H1 (cell line): ENCODE results near the gene LIPG. TPM values are rescaled to one million over a fixed set of nuclear protein-coding genes. Genes with fewer than 3 reads are reported as not detected.

Experiments
- CBX8 ChIP-seq: fragments of 300-800, 300-1000 bp; sonication (generic); IDR thresholded peaks from 2 replicates; pipeline ENCODE4 v1.7.1; 2016; ENCODE audit warnings: low read depth, low read length, borderline replicate concordance
- CEBPB ChIP-seq: IDR thresholded peaks from 2 replicates; pipeline ENCODE4 v1.6.1; 2012; ENCODE audit warnings: low read depth, low read length
- CREB1 ChIP-seq: IDR thresholded peaks from 2 replicates; pipeline ENCODE4 v1.6.1; 2012; ENCODE audit warnings: inconsistent platforms
- CTCF ChIP-seq, 3 experiments: IDR thresholded peaks; 1 replicate in 2 of 3; 2 replicates in 1 of 3; pipeline versions ENCODE4 v1.5.1 to v1.6.1; 2011; ENCODE audit warnings: low read length in 3 of 3, mild to moderate bottlenecking in 3 of 3, inconsistent platforms in 2 of 3, low read depth in 1 of 3, moderate library complexity in 1 of 3; ENCODE audit not compliant: insufficient read depth in 1 of 3; ENCODE audit errors: control extremely low read depth in 1 of 3
- EP300 ChIP-seq, 2 experiments: IDR thresholded peaks; 1 replicate in 1 of 2; 2 replicates in 1 of 2; pipeline ENCODE4 v1.6.1; 2011 to 2012; ENCODE audit warnings: low read depth in 2 of 2, low read length in 2 of 2, mild to moderate bottlenecking in 2 of 2, borderline replicate concordance in 1 of 2, inconsistent platforms in 1 of 2, moderate library complexity in 1 of 2
- JUN ChIP-seq: IDR thresholded peaks from 2 replicates; pipeline ENCODE4 v1.6.1; 2011; ENCODE audit warnings: low read depth, mild to moderate bottlenecking, improper control_type of control experiment, low read length
- MAFK ChIP-seq: IDR thresholded peaks from 2 replicates; pipeline ENCODE4 v1.6.1; 2012; ENCODE audit warnings: low read depth, mild to moderate bottlenecking, improper control_type of control experiment, low read length
- RAD21 ChIP-seq, 2 experiments: IDR thresholded peaks in 1 of 2; conservative IDR thresholded peaks in 1 of 2; 2 replicates each; pipeline ENCODE4 v1.6.1; 2011; ENCODE audit warnings: low read depth in 2 of 2, low read length in 2 of 2, improper control_type of control experiment in 1 of 2, inconsistent platforms in 1 of 2, mild to moderate bottlenecking in 1 of 2, moderate library complexity in 1 of 2
- RFX5 ChIP-seq: IDR thresholded peaks from 2 replicates; pipeline ENCODE4 v1.6.1; 2011; ENCODE audit warnings: low read depth, low read length, improper control_type of control experiment, borderline replicate concordance
- RNF2 ChIP-seq: fragments of 200-900, 300-1000 bp; sonication (generic); IDR thresholded peaks from 2 replicates; pipeline ENCODE4 v1.7.1; 2016; ENCODE audit warnings: borderline replicate concordance, low read depth, mild to moderate bottlenecking, antibody characterized with exemption, low read length; ENCODE audit not compliant: poor library complexity, severe bottlenecking; ENCODE audit errors: missing control alignments
- SIN3A ChIP-seq, 2 experiments: IDR thresholded peaks in 1 of 2; conservative IDR thresholded peaks in 1 of 2; 2 replicates each; pipeline ENCODE4 v1.6.1; 2011 to 2012; ENCODE audit warnings: low read length in 2 of 2, improper control_type of control experiment in 1 of 2, low read depth in 1 of 2, mild to moderate bottlenecking in 1 of 2
- SP4 ChIP-seq: IDR thresholded peaks from 2 replicates; pipeline ENCODE4 v1.6.1; 2012; ENCODE audit warnings: low read length, inconsistent platforms
- TBP ChIP-seq: IDR thresholded peaks from 2 replicates; pipeline ENCODE4 v1.6.1; 2011; ENCODE audit warnings: low read depth, low read length, improper control_type of control experiment
- TEAD4 ChIP-seq: IDR thresholded peaks from 2 replicates; pipeline ENCODE4 v1.6.1; 2012; ENCODE audit warnings: low read depth, low read length, inconsistent platforms, mixed read lengths
- polyA plus RNA-seq, 7 experiments: library from polyadenylated mRNA; depleted of rRNA in 3 of 7; stranded (reverse) in 5 of 7; unstranded in 2 of 7; fragments of >200 nt in 5 of 7; fragments of 200-250 nt in 2 of 7; gene quantifications; 1 replicate in 5 of 7; 2 replicates in 1 of 7; 4 replicates in 1 of 7; pipeline versions ENCODE4 v1.2.1 to v1.2.3, GENCODE V29; 2011 to 2013; ENCODE audit warnings: missing spikeins in 2 of 7, mixed read lengths in 2 of 7
- total RNA-seq: library from RNA; stranded (reverse); fragmentation: NEBNext Ultra II Directional; extraction: Animal tissue kit (Norgen Biotek cat#: 25700); gene quantifications from 2 replicates; pipeline ENCODE4 v1.2.1, GENCODE V29; 2021
- TF ChIP-seq, protein P1 (sequence below): IDR thresholded peaks from 2 replicates; pipeline ENCODE4 v1.6.1; 2011; ENCODE audit warnings: low read depth, mild to moderate bottlenecking, low read length; ENCODE audit not compliant: insufficient read depth

LIPG gene
- total and polyA plus RNA-seq, 2 of the 8 experiments (the other 6 are each of a cell fraction or from before 2014, with no cell fraction given), result 9.2 to 9.8 TPM

GRCh38 chr18:49560624-49561288, 1.1 kb upstream of the LIPG start (continued):
- TF ChIP-seq RFX5, result no peak
- no peak for TF ChIP-seq SP4
- no peak for TF ChIP-seq EP300 (IDR thresholded peaks at IDR 0.05; ENCODE audit: borderline replicate concordance in 1 of 2, low read depth in 2 of 2, low read length in 2 of 2)
- peak; percentile 33; the same call in 1 of the 2 replicates for TF ChIP-seq CREB1
- peak; percentile 40 for TF ChIP-seq TBP
- TF ChIP-seq JUN, result no peak
- no peak for TF ChIP-seq RNF2
- no peak for TF ChIP-seq MAFK
- TF ChIP-seq SIN3A (conservative IDR thresholded peaks at IDR 0.05 in 1 of 2, IDR thresholded peaks at IDR 0.05 in 1 of 2; ENCODE audit: low read depth in 1 of 2, low read length in 2 of 2), result no peak
- TF ChIP-seq CEBPB, result no peak
- TF ChIP-seq CTCF (IDR thresholded peaks at IDR 0.05; ENCODE audit: control extremely low read depth in 1 of 3, insufficient read depth in 1 of 3, low read depth in 1 of 3, low read length in 3 of 3), result no peak
- no peak for TF ChIP-seq TEAD4
- no peak for TF ChIP-seq RAD21 (IDR thresholded peaks at IDR 0.05 in 1 of 2, conservative IDR thresholded peaks at IDR 0.05 in 1 of 2; ENCODE audit: low read depth in 2 of 2, low read length in 2 of 2)
- TF ChIP-seq, protein P1, sequence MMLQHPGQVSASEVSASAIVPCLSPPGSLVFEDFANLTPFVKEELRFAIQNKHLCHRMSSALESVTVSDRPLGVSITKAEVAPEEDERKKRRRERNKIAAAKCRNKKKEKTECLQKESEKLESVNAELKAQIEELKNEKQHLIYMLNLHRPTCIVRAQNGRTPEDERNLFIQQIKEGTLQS, result no peak
- no peak for TF ChIP-seq CBX8
- TF ChIP-seq, all 59 proteins: peak for 12
